HG02642 (cell line): ENCODE measurements around the gene MED15.

Experiments used
- ATAC-seq: cut with Tn5 transposase; IDR thresholded peaks from one replicate; pipeline ENCODE4 v1.9.1; 2021; ENCODE audit warnings: mild to moderate bottlenecking; ENCODE audit not compliant: unreplicated experiment, poor library complexity

The MED15 gene

GRCh38 chr22:20549232-20549841 is 41.9 kb downstream of the MED15 start:
- no peak for ATAC-seq

GRCh38 chr22:20550057-20550817 is 42.8 kb downstream of the MED15 start:
- no peak for ATAC-seq

- no peak for ATAC-seq
These were observed 43.7 kb downstream of the MED15 start for GRCh38 chr22:20550851-20551744.

- no peak for ATAC-seq
These were observed 44.5 kb downstream of the MED15 start for GRCh38 chr22:20551805-20552442.

GRCh38 chr22:20552443-20553401 is 45.3 kb downstream of the MED15 start:
- ATAC-seq: no peak

- ATAC-seq: no peak
These were observed 46.7 kb downstream of the MED15 start for GRCh38 chr22:20553947-20554741.

- no peak for ATAC-seq
These were observed 47.4 kb downstream of the MED15 start for GRCh38 chr22:20554824-20555223.

- no peak for ATAC-seq
These were observed 51.1 kb downstream of the MED15 start for GRCh38 chr22:20558534-20558933.

- ATAC-seq: no peak
These were observed 51.9 kb downstream of the MED15 start for GRCh38 chr22:20559174-20559760.

- ATAC-seq: no peak
These were observed 53.3 kb downstream of the MED15 start for GRCh38 chr22:20560716-20561115.

- ATAC-seq: no peak
These were observed 54.5 kb downstream of the MED15 start for GRCh38 chr22:20561882-20562281.

GRCh38 chr22:20562607-20563465 is 55.4 kb downstream of the MED15 start:
- no peak for ATAC-seq

GRCh38 chr22:20563466-20563906 is 56.1 kb downstream of the MED15 start:
- ATAC-seq: no peak

- ATAC-seq: no peak
These were observed 56.5 kb downstream of the MED15 start for GRCh38 chr22:20563941-20564371.

- no peak for ATAC-seq
These were observed 57.8 kb downstream of the MED15 start for GRCh38 chr22:20565079-20565734.

- no peak for ATAC-seq
These were observed 58.4 kb downstream of the MED15 start for GRCh38 chr22:20565761-20566160.
